ENCODE measurements around the gene CALML6. TPM values are rescaled to one million over a fixed set of nuclear protein-coding genes. Genes with fewer than 3 reads are reported as not detected.

CALML6 gene
- total RNA-seq, 3 donors from 2014 or later, result 0.33 to 1.2 TPM; not detected in 1

DNA sequence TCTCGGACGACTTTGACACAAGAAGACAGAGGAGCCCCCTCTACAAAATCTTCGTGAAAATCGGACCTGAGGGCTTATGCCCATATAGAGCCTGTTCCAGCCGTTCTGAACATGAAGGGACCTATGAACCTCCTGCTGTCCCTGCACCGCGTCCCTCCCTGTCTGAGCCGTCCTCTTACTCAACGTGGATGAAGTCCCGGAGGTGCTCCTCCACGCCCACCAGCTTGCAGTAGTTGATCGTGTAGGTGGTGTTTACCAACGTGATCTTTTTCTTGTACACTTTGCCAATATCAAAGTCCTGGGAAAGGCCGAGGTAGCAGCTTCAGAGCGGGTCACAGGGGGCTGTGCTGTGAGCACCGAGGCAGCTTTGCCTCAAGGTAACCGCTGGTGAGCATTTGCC is 48.5 kb downstream of the CALML6 start:
- Histone ChIP-seq H3K36me3 (no peaks in the 10 kb centered on the region), H3K27me3 (peaks cover 0 to 50% of the 10 kb centered on the region in 2 donors), H3K27ac (no peak overlapping the region), H3K9me3 (no peaks in the 10 kb centered on the region), H3K4me1 (peaks cover 0 to 5% of the 10 kb centered on the region in 2 donors), H3K4me3 (no peak overlapping the region)
- no peak for DNase-seq (ENCODE audit: low spot score in 2 of 2)
- no peak for TF ChIP-seq POLR2AphosphoS5 (IDR thresholded peaks at IDR 0.05)
- no peak for TF ChIP-seq POLR2A (IDR thresholded peaks at IDR 0.05)
- intact Hi-C loops (cut with DNase I; ENCODE audit: low total_unique reads), result no loop called here

DNA sequence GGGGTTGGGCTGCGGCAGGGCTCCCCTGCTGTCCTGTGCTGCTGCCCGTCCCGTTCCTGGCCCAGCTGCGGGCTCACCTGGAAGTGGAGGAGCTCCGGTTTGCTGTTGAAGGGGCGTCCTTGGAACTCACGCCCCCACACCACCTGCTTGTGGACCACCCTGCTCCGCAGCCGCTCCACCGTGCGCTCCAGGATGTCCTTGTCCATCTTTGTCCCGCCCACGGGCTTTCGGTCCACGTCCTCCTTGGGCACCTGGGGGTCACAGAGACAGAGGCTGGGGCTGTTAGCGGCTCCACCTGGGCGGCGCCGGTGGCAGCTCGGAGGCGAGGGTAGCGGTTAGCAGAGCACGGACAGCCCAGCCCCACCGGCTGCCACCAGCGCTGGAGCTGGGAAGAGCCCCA is 49.8 kb downstream of the CALML6 start:
- Histone ChIP-seq H3K4me1 (peaks cover 0 to under 1% of the 10 kb centered on the region in 2 donors), H3K4me3 (no peak overlapping the region), H3K36me3 (no peaks in the 10 kb centered on the region), H3K9me3 (no peaks in the 10 kb centered on the region), H3K27me3 (peaks cover 0 to 46% of the 10 kb centered on the region in 2 donors), H3K27ac (no peak overlapping the region)
- no peak for DNase-seq (ENCODE audit: low spot score in 2 of 2)
- TF ChIP-seq, protein P1, sequence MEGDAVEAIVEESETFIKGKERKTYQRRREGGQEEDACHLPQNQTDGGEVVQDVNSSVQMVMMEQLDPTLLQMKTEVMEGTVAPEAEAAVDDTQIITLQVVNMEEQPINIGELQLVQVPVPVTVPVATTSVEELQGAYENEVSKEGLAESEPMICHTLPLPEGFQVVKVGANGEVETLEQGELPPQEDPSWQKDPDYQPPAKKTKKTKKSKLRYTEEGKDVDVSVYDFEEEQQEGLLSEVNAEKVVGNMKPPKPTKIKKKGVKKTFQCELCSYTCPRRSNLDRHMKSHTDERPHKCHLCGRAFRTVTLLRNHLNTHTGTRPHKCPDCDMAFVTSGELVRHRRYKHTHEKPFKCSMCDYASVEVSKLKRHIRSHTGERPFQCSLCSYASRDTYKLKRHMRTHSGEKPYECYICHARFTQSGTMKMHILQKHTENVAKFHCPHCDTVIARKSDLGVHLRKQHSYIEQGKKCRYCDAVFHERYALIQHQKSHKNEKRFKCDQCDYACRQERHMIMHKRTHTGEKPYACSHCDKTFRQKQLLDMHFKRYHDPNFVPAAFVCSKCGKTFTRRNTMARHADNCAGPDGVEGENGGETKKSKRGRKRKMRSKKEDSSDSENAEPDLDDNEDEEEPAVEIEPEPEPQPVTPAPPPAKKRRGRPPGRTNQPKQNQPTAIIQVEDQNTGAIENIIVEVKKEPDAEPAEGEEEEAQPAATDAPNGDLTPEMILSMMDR (IDR thresholded peaks at IDR 0.05), result no peak
- TF ChIP-seq POLR2AphosphoS5 (IDR thresholded peaks at IDR 0.05) (no peak), POLR2A (IDR thresholded peaks at IDR 0.05) (no peak)
- intact Hi-C loops (cut with DNase I; ENCODE audit: low total_unique reads), result no loop called here

GRCh38 chr1:1965546-1965945 is 50.5 kb downstream of the CALML6 start:
- Histone ChIP-seq H3K36me3 (no peaks in the 10 kb centered on the region), H3K27me3 (peaks cover 0 to 38% of the 10 kb centered on the region in 2 donors), H3K27ac (no peak overlapping the region), H3K9me3 (no peaks in the 10 kb centered on the region), H3K4me1 (no peaks in the 10 kb centered on the region), H3K4me3 (no peak overlapping the region)
- intact Hi-C loops (cut with DNase I; ENCODE audit: low total_unique reads), result no loop called here
- no peak for TF ChIP-seq POLR2AphosphoS5 (IDR thresholded peaks at IDR 0.05)
- DNase-seq (ENCODE audit: low spot score in 2 of 2), result no peak

DNA sequence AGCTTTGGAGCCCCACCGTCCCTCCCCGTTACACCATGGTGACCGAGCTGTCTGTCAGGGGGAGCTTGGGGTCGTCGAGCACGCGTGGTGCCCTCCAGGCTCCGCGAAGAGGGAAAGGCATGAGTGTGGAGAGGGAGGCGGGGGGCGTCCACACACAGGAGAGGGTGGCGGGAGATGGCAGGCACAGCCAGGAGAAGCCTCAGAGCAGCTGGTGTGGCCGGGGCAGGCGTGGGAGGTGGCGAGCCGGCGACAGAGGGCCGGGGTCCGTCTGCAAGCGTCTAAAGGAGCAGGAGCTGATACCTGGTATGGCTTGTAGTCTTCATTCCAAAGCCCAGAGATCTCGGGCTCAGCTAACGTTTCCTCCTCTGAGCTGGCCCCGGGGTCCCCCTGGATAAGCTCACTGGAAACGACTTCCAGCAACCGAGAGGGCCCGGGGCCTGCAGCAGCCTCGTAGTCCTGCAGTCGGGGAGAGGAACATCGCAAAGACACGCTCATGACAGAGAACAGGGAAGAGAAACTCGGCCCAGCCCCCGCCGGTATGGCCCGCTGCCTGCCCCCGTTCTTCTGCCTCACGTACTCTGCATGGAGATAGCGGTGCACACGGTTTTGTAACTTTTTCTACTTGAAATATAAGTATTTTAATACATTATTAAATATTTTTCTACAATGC is 51.1 kb downstream of the CALML6 start:
- no peak overlapping the region for H3K4me3 ChIP-seq
- no peaks in the 10 kb centered on the region for H3K9me3 ChIP-seq
- no peaks in the 10 kb centered on the region for H3K36me3 ChIP-seq
- intact Hi-C loops (cut with DNase I; ENCODE audit: low total_unique reads), result no loop called here
- TF ChIP-seq POLR2AphosphoS5 (IDR thresholded peaks at IDR 0.05) (no peak), POLR2A (IDR thresholded peaks at IDR 0.05) (no peak)
- TF ChIP-seq, protein P1 (IDR thresholded peaks at IDR 0.05), result no peak
- DNase-seq (ENCODE audit: low spot score in 2 of 2), result no peak
- H3K27ac ChIP-seq, result no peak overlapping the region
- H3K4me1 ChIP-seq, result no peaks in the 10 kb centered on the region
- H3K27me3 ChIP-seq, result peaks cover 0 to 33% of the 10 kb centered on the region in 2 donors

Other genes starting within 250 kb of the CALML6 start
- gene SLC35E2B, start 222.5 kb upstream of the CALML6 start, total RNA-seq, result 10 to 100 TPM; 37.3 to 96.4 (median 45.6) TPM
- 10 to 100 TPM; 27.8 to 51.8 (median 41.6) TPM for gene CDK11A, start 190.9 kb upstream of the CALML6 start, total RNA-seq
- 10 to 100 TPM; 71.1 to 89.1 (median 87.4) TPM for gene NADK, start 136.8 kb upstream of the CALML6 start, total RNA-seq
- gene GNB1, start 24.2 kb upstream of the CALML6 start, total RNA-seq, result 100 to 1,000 TPM; 108 to 138 (median 123) TPM
- 1 to 10 TPM in 2 of 3 donors, not detected in 1; 1.6 to 2.9 TPM for gene TMEM52, start 4.0 kb downstream of the CALML6 start, total RNA-seq
- gene CFAP74, start 88.5 kb downstream of the CALML6 start, total RNA-seq, result under 1 TPM in 2 of 3 donors, not detected in 1; 0.29 to 0.98 TPM
- not detected for gene GABRD, start 104.1 kb downstream of the CALML6 start, total RNA-seq
- 10 to 100 TPM in 2 of 3 donors, under 1 TPM in 1; 0.64 to 17.9 (median 12.5) TPM for gene PRKCZ, start 135.2 kb downstream of the CALML6 start, total RNA-seq

All from breast epithelium (tissue), 4 donors.